CD4-positive, alpha-beta T cell (primary cell): ENCODE data around the gene ABCG2. TPM values are rescaled to one million over a fixed set of nuclear protein-coding genes. Genes with fewer than 3 reads are reported as not detected.

Source experiments
- ATAC-seq: fragments of 200-7000 bp; cut with Tn5 transposase; one replicate; pipeline ENCODE4 v1.10.0; 2022; ENCODE audit warnings: mild to moderate bottlenecking; ENCODE audit not compliant: poor library complexity
- CTCF ChIA-PET: fragments of 350-600 bp; sonication (Branson Sonifier 250); formaldehyde crosslinking; loops from one replicate; lab custom pipeline; 2021; ENCODE audit warnings: antibody characterized with exemption, inconsistent platforms; lab: Charles Lee
- POLR2A ChIA-PET: fragments of 350-600 bp; sonication (Branson Sonifier 250); formaldehyde crosslinking; loops from one replicate; lab custom pipeline; 2021; ENCODE audit warnings: antibody characterized with exemption, inconsistent platforms; lab: Charles Lee
- DNase-seq, 14 experiments: peaks; one replicate each; pipeline ENCODE4 v3.0.0-alpha.2; 2013 to 2020; ENCODE audit warnings: mixed read lengths in 2 of 14
- H3K27ac ChIP-seq, 2 donors: one replicate each; pipeline versions ENCODE4 v1.5.1 to v1.7.0; 2013; ENCODE audit warnings: low read length in 2 of 2, low read depth in 1 of 2, mild to moderate bottlenecking in 1 of 2
- H3K27me3 ChIP-seq, 2 experiments: 1 replicate in 1 of 2; 2 replicates in 1 of 2; pipeline versions ENCODE4 v1.6.1 to v1.7.0; 2013; ENCODE audit warnings: low read length in 2 of 2, control low read depth in 1 of 2, mild to moderate bottlenecking in 1 of 2, moderate library complexity in 1 of 2; ENCODE audit not compliant: insufficient read depth in 2 of 2, control insufficient read depth in 1 of 2
- H3K36me3 ChIP-seq: one replicate; pipeline ENCODE4 v1.6.1; 2013; ENCODE audit warnings: low read length, control low read depth; ENCODE audit not compliant: insufficient read depth
- H3K4me1 ChIP-seq: one replicate; pipeline ENCODE4 v1.6.1; 2013; ENCODE audit warnings: low read length, control low read depth; ENCODE audit not compliant: insufficient read depth
- H3K4me3 ChIP-seq: one replicate; pipeline ENCODE4 v1.5.1; 2013; ENCODE audit warnings: mild to moderate bottlenecking, low read length, moderate library complexity
- H3K9me3 ChIP-seq, 2 experiments: 1 replicate in 1 of 2; 2 replicates in 1 of 2; pipeline versions ENCODE4 v1.6.1 to v1.7.0; 2013; ENCODE audit warnings: low read length in 2 of 2, mild to moderate bottlenecking in 2 of 2, control low read depth in 1 of 2, moderate library complexity in 1 of 2; ENCODE audit not compliant: control insufficient read depth in 1 of 2, insufficient read depth in 1 of 2
- H3K27ac Mint-ChIP-seq: one replicate; pipeline ENCODE4 v1.8.0; 2020; ENCODE audit warnings: mixed read lengths
- H3K27me3 Mint-ChIP-seq: one replicate; pipeline ENCODE4 v1.8.0; 2021; ENCODE audit warnings: mixed read lengths
- H3K36me3 Mint-ChIP-seq: one replicate; pipeline ENCODE4 v1.8.0; 2021; ENCODE audit warnings: low read depth, mixed read lengths
- H3K4me1 Mint-ChIP-seq: one replicate; pipeline ENCODE4 v1.8.0; 2021; ENCODE audit warnings: low read depth, mixed read lengths
- H3K4me3 Mint-ChIP-seq: one replicate; pipeline ENCODE4 v1.8.0; 2020; ENCODE audit warnings: mild to moderate bottlenecking, mixed read lengths
- H3K9me3 Mint-ChIP-seq: one replicate; pipeline ENCODE4 v1.8.0; 2020; ENCODE audit warnings: mixed read lengths
- intact Hi-C, 2 experiments: fragments of 100-400 bp; cut with DNase I in 1 of 2; cut with micrococcal nuclease in 1 of 2; formaldehyde crosslinking; loops; one replicate each; pipeline versions ENCODE4 v1.15.1 to v1.9.0; 2023 to 2025; cut with DNase I, micrococcal nuclease
- total RNA-seq, 174 experiments: library from RNA in 2 of 174; stranded (reverse) in 2 of 174; gene quantifications; one replicate each; pipeline ENCODE4 v1.2.3 and lab custom pipeline; 2021 to 2026
- TF ChIP-seq, protein P1 (sequence below): fragments of 200-600 bp; IDR thresholded peaks from one replicate; pipeline ENCODE4 v1.8.0; 2022; ENCODE audit warnings: antibody characterized with exemption, mild to moderate bottlenecking

ABCG2 gene
- total RNA-seq, 2 experiments from 2014 or later: not detected

DNA sequence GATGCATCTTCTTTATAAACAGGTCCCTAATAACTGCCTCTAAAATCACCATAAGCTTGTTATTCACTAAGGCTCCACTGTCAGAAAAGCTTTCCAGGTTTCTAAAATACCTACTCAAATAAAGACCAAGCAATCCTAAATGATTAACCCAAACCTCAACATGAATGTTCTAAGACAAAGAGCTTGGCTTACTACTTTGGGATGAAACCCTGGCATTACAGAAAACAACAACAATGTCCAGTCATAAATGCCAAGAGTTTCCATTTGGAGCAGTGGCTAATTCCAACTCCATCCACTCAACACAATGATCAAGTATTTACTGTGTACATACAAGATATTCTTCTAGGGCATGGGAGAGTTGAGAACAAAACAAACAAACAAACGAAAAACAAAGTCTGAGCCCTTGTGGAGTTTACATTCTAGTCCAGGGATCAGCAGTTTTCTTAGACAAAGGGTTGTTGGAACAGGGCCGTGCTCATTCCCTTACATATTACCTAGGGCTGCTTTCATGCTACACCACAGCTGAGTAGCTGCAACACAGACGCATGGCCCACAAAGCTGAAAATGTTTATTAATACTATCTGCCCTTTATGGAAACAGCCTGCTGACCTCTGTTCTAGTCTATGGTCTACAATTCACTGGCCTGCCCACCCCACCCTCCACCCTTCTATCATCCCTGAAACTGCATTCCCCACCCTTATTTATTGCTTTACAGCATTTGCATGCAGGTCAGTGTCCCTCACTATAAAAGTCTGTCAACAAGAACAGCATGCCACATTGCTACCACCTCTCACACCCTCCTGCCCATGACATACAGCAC lies 23.7 kb downstream of the ABCG2 start:
- ChIA-PET CTCF (interaction anchor here (0.5 to 0.6 kb wide), 2 partner anchors 69 to 85 kb away, joined by 3 read pairs; no protein-coding TSS in a partner anchor), POLR2A (no interaction called here)
- no peak overlapping the region for H3K4me3 ChIP-seq
- no peaks in the 10 kb centered on the region for H3K27me3 ChIP-seq
- no peaks in the 10 kb centered on the region for H3K4me1 ChIP-seq
- no peak overlapping the region for H3K27ac ChIP-seq
- TF ChIP-seq, protein P1, sequence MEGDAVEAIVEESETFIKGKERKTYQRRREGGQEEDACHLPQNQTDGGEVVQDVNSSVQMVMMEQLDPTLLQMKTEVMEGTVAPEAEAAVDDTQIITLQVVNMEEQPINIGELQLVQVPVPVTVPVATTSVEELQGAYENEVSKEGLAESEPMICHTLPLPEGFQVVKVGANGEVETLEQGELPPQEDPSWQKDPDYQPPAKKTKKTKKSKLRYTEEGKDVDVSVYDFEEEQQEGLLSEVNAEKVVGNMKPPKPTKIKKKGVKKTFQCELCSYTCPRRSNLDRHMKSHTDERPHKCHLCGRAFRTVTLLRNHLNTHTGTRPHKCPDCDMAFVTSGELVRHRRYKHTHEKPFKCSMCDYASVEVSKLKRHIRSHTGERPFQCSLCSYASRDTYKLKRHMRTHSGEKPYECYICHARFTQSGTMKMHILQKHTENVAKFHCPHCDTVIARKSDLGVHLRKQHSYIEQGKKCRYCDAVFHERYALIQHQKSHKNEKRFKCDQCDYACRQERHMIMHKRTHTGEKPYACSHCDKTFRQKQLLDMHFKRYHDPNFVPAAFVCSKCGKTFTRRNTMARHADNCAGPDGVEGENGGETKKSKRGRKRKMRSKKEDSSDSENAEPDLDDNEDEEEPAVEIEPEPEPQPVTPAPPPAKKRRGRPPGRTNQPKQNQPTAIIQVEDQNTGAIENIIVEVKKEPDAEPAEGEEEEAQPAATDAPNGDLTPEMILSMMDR: no peak
- intact Hi-C loops: no loop called here
- Mint-ChIP-seq H3K4me3 (no peak overlapping the region), H3K4me1 (no peaks in the 10 kb centered on the region), H3K36me3 (no peaks in the 10 kb centered on the region), H3K27ac (no peak overlapping the region), H3K9me3 (no peaks in the 10 kb centered on the region), H3K27me3 (no peaks in the 10 kb centered on the region)
- DNase-seq (no peak), ATAC-seq (no peak)
- H3K9me3 ChIP-seq: no peaks in the 10 kb centered on the region
- no peaks in the 10 kb centered on the region for H3K36me3 ChIP-seq

DNA sequence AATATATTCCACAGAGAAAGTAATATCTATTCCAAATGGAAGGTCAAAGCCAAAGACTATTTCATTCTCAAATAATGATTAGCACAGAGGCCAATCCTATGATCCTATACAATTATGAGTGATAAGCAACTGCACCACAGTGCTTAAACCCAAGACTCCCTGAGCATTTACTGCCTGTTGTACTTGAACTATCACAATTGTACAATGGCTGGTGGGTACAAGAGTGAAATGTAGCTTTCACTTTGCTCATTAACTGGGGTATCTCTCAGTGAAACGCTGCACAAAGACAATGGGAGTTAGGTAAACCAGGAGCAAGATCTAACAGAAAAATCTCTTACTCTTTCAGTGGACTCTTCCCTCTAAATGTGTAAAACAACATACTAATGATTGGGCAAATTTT lies 24.3 kb downstream of the ABCG2 start:
- no peak overlapping the region for H3K4me3 Mint-ChIP-seq
- CTCF ChIA-PET: no interaction called here
- POLR2A ChIA-PET: no interaction called here

DNA sequence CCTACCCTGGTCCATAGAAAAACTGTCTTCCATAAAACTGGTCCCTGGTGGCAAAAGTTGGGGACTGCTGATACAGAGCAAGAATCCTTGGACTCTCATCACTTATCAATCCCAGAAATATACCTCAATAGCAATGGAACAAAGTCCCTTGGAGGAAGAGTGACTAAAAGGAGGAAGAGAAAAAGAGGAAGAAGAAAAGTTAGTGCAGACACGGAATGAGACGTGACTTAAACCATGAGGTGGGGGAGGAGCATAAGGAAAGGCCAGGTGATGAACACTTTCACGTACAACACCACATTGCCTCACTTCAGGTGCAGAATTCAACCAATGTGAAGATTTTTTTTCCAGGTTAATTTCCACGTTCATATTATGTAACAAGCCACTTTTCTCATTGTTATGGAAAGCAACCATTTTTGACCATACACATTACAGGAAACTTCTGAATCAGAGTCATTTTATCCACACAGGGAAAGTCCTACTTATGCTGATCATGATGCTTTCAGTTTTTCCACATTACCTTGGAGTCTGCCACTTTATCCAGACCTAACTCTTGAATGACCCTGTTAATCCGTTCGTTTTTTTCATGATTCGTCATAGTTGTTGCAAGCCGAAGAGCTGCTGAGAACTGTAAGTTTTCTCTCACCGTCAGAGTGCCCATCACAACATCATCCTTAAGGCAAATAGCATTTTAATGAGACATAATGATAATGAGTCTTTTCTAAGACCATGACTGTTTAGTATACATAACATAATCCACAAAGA lies 27.7 kb downstream of the ABCG2 start:
- Histone ChIP-seq H3K27me3 (no peaks in the 10 kb centered on the region), H3K27ac (no peak overlapping the region), H3K36me3 (no peaks in the 10 kb centered on the region), H3K9me3 (no peaks in the 10 kb centered on the region), H3K4me3 (no peak overlapping the region), H3K4me1 (no peaks in the 10 kb centered on the region)
- Mint-ChIP-seq H3K4me3 (no peak overlapping the region), H3K4me1 (no peaks in the 10 kb centered on the region), H3K27me3 (peaks cover under 1% of the 10 kb centered on the region), H3K27ac (no peak overlapping the region), H3K9me3 (peaks cover 3% of the 10 kb centered on the region), H3K36me3 (no peaks in the 10 kb centered on the region)
- POLR2A ChIA-PET: no interaction called here
- TF ChIP-seq, protein P1: no peak
- CTCF ChIA-PET: no interaction called here
- no peak for ATAC-seq
- no peak for DNase-seq
- intact Hi-C loops: no loop called here

More for the DNA sequence above, 24.3 kb downstream of the ABCG2 start:
- no peaks in the 10 kb centered on the region for H3K4me1 ChIP-seq
- TF ChIP-seq, protein P1: no peak
- no peak overlapping the region for H3K4me3 ChIP-seq
- ATAC-seq (no peak), DNase-seq (no peak)
- no peaks in the 10 kb centered on the region for H3K27me3 ChIP-seq
- Mint-ChIP-seq H3K27me3 (no peaks in the 10 kb centered on the region), H3K36me3 (no peaks in the 10 kb centered on the region), H3K4me1 (no peaks in the 10 kb centered on the region), H3K27ac (no peak overlapping the region), H3K9me3 (no peaks in the 10 kb centered on the region)
- H3K36me3 ChIP-seq: no peaks in the 10 kb centered on the region
- no peaks in the 10 kb centered on the region for H3K9me3 ChIP-seq
- H3K27ac ChIP-seq: no peak overlapping the region
- intact Hi-C loops: no loop called here
